BLaER1 treated with 17β-estradiol and CSF1 and Interleukin-3, amounts not matched to agents 10 nM and 100 nM (cell line): Measurements from ENCODE around the gene CELA3A.
A peak's percentile ranks its signal among the peaks of the same experiment; 100 is the strongest.
"Not testable (repeated sequence)": the region's sequence is repeated elsewhere in the genome, so short reads cannot be mapped to it uniquely, and the experiment has no call there.

Experiments used
- H3K27ac ChIP-seq, 11 experiments: shearing (Covaris generic); formaldehyde crosslinking; 2 replicates each; pipeline ENCODE4 v1.8.1; 2022
- H3K27me3 ChIP-seq, 11 experiments: shearing (Covaris generic); formaldehyde crosslinking; 2 replicates each; pipeline ENCODE4 v1.8.1; 2022
- H3K36me3 ChIP-seq, 11 experiments: shearing (Covaris generic); formaldehyde crosslinking; 2 replicates each; pipeline ENCODE4 v1.8.1; 2022
- H3K4me1 ChIP-seq, 10 experiments: shearing (Covaris generic); formaldehyde crosslinking; 2 replicates each; pipeline ENCODE4 v1.8.1; 2022
- H3K4me2 ChIP-seq, 11 experiments: shearing (Covaris generic); formaldehyde crosslinking; 2 replicates each; pipeline ENCODE4 v1.8.1; 2022
- H3K4me3 ChIP-seq, 10 experiments: shearing (Covaris generic); formaldehyde crosslinking; 2 replicates each; pipeline ENCODE4 v1.8.1; 2022
- H3K9ac ChIP-seq, 11 experiments: shearing (Covaris generic); formaldehyde crosslinking; 2 replicates each; pipeline ENCODE4 v1.8.1; 2022
- H3K9me3 ChIP-seq, 11 experiments: shearing (Covaris generic); formaldehyde crosslinking; replicated peaks in 1 of 11; 2 replicates each; pipeline ENCODE4 v1.8.1; 2022
- H4K20me1 ChIP-seq, 11 experiments: shearing (Covaris generic); formaldehyde crosslinking; 2 replicates each; pipeline ENCODE4 v1.8.1; 2022

Gene CELA3A

GRCh38 chr1:21982122-21982521 lies 19.3 kb upstream of the CELA3A start:
- H3K4me2 ChIP-seq, H3K9ac ChIP-seq, H3K4me3 ChIP-seq, H3K27ac ChIP-seq, H3K4me1 ChIP-seq, H3K36me3 ChIP-seq, H4K20me1 ChIP-seq, H3K9me3 ChIP-seq, H3K27me3 ChIP-seq: not testable (repeated sequence)

GRCh38 chr1:21983539-21983938 lies 17.9 kb upstream of the CELA3A start:
- not testable (repeated sequence) for H3K36me3 ChIP-seq, H3K9me3 ChIP-seq, H4K20me1 ChIP-seq, H3K27ac ChIP-seq, H3K27me3 ChIP-seq, H3K4me3 ChIP-seq, H3K4me2 ChIP-seq, H3K4me1 ChIP-seq, H3K9ac ChIP-seq

GRCh38 chr1:21985893-21986292 lies 15.6 kb upstream of the CELA3A start:
- H3K9ac ChIP-seq, H3K4me3 ChIP-seq, H4K20me1 ChIP-seq, H3K4me1 ChIP-seq, H3K27me3 ChIP-seq, H3K27ac ChIP-seq, H3K36me3 ChIP-seq, H3K9me3 ChIP-seq, H3K4me2 ChIP-seq: not testable (repeated sequence)

- not testable (repeated sequence) for H3K36me3 ChIP-seq, H3K4me1 ChIP-seq, H3K9me3 ChIP-seq, H3K4me3 ChIP-seq, H4K20me1 ChIP-seq, H3K27me3 ChIP-seq, H3K27ac ChIP-seq, H3K9ac ChIP-seq, H3K4me2 ChIP-seq
Measured at GRCh38 chr1:21986386-21986785, 15.1 kb upstream of the CELA3A start.

- not testable (repeated sequence) for H3K4me1 ChIP-seq, H3K36me3 ChIP-seq, H3K9ac ChIP-seq, H3K4me3 ChIP-seq, H3K9me3 ChIP-seq, H4K20me1 ChIP-seq, H3K27ac ChIP-seq, H3K4me2 ChIP-seq, H3K27me3 ChIP-seq
Measured at GRCh38 chr1:21989672-21990393, 11.6 kb upstream of the CELA3A start.

GRCh38 chr1:21992186-21992585 lies 9.3 kb upstream of the CELA3A start:
- H3K9me3 ChIP-seq, H4K20me1 ChIP-seq, H3K36me3 ChIP-seq, H3K27ac ChIP-seq, H3K27me3 ChIP-seq, H3K4me2 ChIP-seq, H3K9ac ChIP-seq, H3K4me3 ChIP-seq: not testable (repeated sequence)
- H3K4me1 ChIP-seq: peaks cover 2 to 18% (median 5%) of the 10 kb centered on the region in 10 experiments; a peak in 19 of 20 replicates

GRCh38 chr1:21994716-21995115 lies 6.7 kb upstream of the CELA3A start:
- H3K4me3 ChIP-seq, H3K9ac ChIP-seq, H3K27ac ChIP-seq, H3K27me3 ChIP-seq, H4K20me1 ChIP-seq, H3K36me3 ChIP-seq, H3K9me3 ChIP-seq: not testable (repeated sequence)
- Histone ChIP-seq H3K4me1 (peaks cover 17 to 37% (median 20%) of the 10 kb centered on the region in 10 experiments), H3K4me2 (peak overlapping the region in 1 of 11 experiments; percentile 12; a peak in 1 of 22 replicates)

- H4K20me1 ChIP-seq, H3K27ac ChIP-seq, H3K36me3 ChIP-seq, H3K4me3 ChIP-seq, H3K9me3 ChIP-seq, H3K27me3 ChIP-seq, H3K9ac ChIP-seq: not testable (repeated sequence)
- Histone ChIP-seq H3K4me2 (peak overlapping the region in 6 of 11 experiments; percentile 13 to 37 (median 30); a peak in 7 of 22 replicates), H3K4me1 (peaks cover 17 to 39% (median 20%) of the 10 kb centered on the region in 10 experiments)
Measured at GRCh38 chr1:21996663-21996970, 4.8 kb upstream of the CELA3A start.

GRCh38 chr1:21997891-21998623 lies 3.4 kb upstream of the CELA3A start:
- H3K27me3 ChIP-seq, H3K36me3 ChIP-seq, H4K20me1 ChIP-seq, H3K9me3 ChIP-seq: not testable (repeated sequence)
- Histone ChIP-seq H3K4me3 (peak overlapping the region in 1 of 10 experiments; percentile 37; a peak in 1 of 20 replicates), H3K9ac (peak overlapping the region in 6 of 11 experiments; percentile 5 to 59 (median 49); a peak in 9 of 22 replicates), H3K27ac (peak overlapping the region in 9 of 11 experiments; percentile 13 to 70 (median 60); a peak in 16 of 22 replicates), H3K4me1 (peaks cover 17 to 39% (median 20%) of the 10 kb centered on the region in 10 experiments), H3K4me2 (peak overlapping the region; percentile 22 to 71 (median 61); a peak in 20 of 22 replicates)

- H3K9me3 ChIP-seq, H3K27me3 ChIP-seq, H3K36me3 ChIP-seq, H4K20me1 ChIP-seq: not testable (repeated sequence)
- H3K27ac ChIP-seq: peak overlapping the region in 7 of 11 experiments; percentile 57 to 70 (median 62); a peak in 13 of 22 replicates
- peak overlapping the region in 1 of 10 experiments; percentile 37; a peak in 1 of 20 replicates for H3K4me3 ChIP-seq
- peak overlapping the region in 5 of 11 experiments; percentile 5 to 59 (median 50); a peak in 7 of 22 replicates for H3K9ac ChIP-seq
- peaks cover 17 to 39% (median 20%) of the 10 kb centered on the region in 10 experiments for H3K4me1 ChIP-seq
- peak overlapping the region; percentile 22 to 71 (median 61); a peak in 20 of 22 replicates for H3K4me2 ChIP-seq
Measured at GRCh38 chr1:21998624-21999294, 2.7 kb upstream of the CELA3A start.

GRCh38 chr1:21999645-22000044 lies 1.8 kb upstream of the CELA3A start:
- H4K20me1 ChIP-seq, H3K9ac ChIP-seq, H3K27me3 ChIP-seq, H3K9me3 ChIP-seq, H3K4me3 ChIP-seq, H3K36me3 ChIP-seq: not testable (repeated sequence)
- Histone ChIP-seq H3K4me1 (peaks cover 17 to 38% (median 20%) of the 10 kb centered on the region in 10 experiments), H3K4me2 (peak overlapping the region in 5 of 11 experiments; percentile 13 to 37 (median 24); a peak in 5 of 22 replicates), H3K27ac (peak overlapping the region in 2 of 11 experiments; percentile 27 to 47; a peak in 4 of 22 replicates)

GRCh38 chr1:22002461-22002860 lies 1.0 kb downstream of the CELA3A start:
- not testable (repeated sequence) for H3K27me3 ChIP-seq, H3K36me3 ChIP-seq, H3K9me3 ChIP-seq, H3K4me2 ChIP-seq, H4K20me1 ChIP-seq, H3K9ac ChIP-seq, H3K4me3 ChIP-seq, H3K27ac ChIP-seq
- peaks cover 10 to 19% (median 13%) of the 10 kb centered on the region in 10 experiments for H3K4me1 ChIP-seq

- not testable (repeated sequence) for H3K36me3 ChIP-seq, H3K9ac ChIP-seq, H3K27ac ChIP-seq, H3K4me2 ChIP-seq, H4K20me1 ChIP-seq, H3K9me3 ChIP-seq, H3K27me3 ChIP-seq, H3K4me3 ChIP-seq
- H3K4me1 ChIP-seq: peaks cover 7 to 17% (median 11%) of the 10 kb centered on the region in 10 experiments; a peak in 18 of 20 replicates
Measured at GRCh38 chr1:22002875-22003274, 1.4 kb downstream of the CELA3A start.
